Activated T-cell treated with anti-CD3 and anti-CD28 coated beads for 4 hours (primary cell): ENCODE results near the gene FEZ2.

ENCODE experiments used
- DNase-seq: peaks from one replicate; pipeline ENCODE4 v3.0.0-alpha.2; 2020

The FEZ2 gene

DNA sequence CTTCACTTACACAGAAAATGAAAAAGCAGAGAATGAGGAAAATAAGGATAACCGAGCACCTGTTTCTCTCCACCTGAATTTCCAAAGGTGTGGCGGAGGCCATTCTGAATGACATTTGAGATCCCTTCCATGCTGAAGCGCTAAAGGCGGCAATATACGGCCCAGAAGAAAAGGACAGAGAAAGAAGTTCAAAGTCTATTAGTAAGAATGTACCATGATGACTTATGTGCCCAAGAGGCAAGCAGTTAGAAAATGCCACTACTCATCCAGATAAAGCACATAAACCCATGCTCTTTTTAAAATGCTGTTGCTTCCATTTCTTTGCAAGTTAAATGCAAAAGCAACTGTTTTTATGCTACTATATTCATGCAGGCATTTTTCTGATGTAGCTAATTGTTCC, 37.2 kb downstream of the FEZ2 start:
- DNase-seq = no peak

DNA sequence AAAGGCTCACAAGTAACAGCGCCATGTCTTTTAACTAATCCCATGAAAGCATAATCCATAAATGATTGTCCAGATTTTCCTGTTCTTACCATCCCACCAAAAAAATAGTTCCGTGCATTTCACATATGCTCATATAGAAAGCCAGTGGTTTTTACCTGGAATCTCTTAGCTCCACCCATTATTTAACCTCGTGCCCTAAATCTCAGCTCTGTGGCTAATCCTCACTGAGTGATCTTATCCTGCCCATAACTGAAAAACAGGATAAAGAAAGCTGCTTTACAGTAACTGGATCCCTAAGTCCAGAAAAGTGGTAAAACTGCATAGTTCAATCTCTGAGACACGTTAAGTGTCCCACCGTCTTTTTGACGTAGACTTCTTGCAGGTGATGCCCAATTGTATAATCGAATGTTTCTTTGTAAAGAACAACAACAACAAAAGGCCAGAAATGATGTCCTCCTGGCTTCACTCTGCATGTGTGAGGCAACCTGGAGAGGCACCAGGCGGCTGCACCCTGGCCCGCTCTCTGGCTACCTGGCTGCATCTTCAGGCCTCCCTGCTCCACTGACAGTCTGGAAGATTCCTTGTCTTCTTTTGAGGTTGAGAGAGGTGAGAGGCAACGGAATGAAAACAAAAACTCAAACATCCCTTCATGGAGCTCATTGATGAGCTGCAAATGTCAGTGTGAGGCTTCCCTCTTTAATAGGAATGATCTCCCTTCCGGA, 38.6 kb downstream of the FEZ2 start:
- no peak for DNase-seq

DNA sequence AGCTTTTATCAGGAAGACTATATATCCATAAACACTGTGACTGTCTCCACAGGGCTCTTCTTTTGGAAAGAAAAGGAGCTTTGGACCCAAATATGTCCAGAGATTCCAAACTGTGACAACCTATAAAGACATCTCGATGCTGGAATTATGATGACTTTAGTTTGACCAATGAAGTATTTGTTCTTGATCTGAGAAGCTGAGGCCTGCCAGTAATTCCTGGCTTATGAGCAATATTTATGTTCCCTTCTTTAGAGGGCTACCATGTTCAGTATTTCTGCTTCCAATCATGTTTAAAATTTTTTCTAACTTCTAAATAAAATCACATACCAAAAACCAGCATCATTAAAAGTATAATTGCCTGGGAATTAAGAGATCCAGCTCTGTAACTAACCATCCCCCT, 41.1 kb downstream of the FEZ2 start:
- no peak for DNase-seq

- no peak for DNase-seq
These were observed 42.2 kb downstream of the FEZ2 start for GRCh38 chr2:36555789-36556188.

GRCh38 chr2:36554531-36554930, 43.4 kb downstream of the FEZ2 start:
- DNase-seq = no peak

- DNase-seq = no peak
These were observed 44.3 kb downstream of the FEZ2 start for GRCh38 chr2:36553683-36554082.

GRCh38 chr2:36550006-36550405, 48.0 kb downstream of the FEZ2 start:
- DNase-seq = no peak

DNA sequence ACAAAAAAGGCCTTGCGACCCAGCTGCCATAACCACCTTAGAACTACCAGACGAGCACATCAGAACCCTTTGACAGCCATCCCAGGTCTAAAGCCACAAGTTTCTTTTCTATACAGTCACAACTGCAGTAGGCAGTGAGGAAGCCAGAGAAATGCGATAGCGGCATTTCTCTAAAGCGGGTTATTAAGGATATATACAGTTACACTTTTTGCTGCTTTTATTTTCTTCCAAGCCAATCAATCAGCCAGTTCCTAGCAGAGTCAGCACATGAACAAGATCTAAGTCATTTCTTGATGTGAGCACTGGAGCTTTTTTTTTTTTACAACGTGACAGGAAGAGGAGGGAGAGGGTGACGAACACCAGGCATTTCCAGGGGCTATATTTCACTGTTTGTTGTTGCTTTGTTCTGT, 48.8 kb downstream of the FEZ2 start:
- DNase-seq = no peak

DNA sequence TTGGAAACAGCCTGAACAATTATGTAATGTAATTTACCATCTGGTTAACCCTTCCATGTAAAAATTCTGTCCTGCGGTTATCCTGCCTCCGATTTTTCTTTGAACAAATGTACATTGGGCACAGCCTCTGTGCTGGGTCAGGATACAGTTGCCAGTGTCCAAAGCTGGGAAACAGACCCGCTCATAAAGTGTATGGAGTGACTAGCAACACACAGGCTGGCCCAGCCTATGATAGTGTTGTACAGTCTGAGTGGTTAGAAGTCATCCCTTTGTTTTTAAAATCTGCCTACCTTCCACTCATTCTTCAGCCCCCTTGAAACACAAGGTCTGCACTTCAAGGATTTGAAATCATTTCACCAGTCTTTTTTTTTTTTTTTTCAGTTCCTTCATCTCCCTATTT, 50.1 kb downstream of the FEZ2 start:
- no peak for DNase-seq

GRCh38 chr2:36545871-36546416, 52.0 kb downstream of the FEZ2 start:
- no peak for DNase-seq

GRCh38 chr2:36544638-36545338, 53.2 kb downstream of the FEZ2 start:
- DNase-seq = no peak

- DNase-seq = no peak
These were observed 55.9 kb downstream of the FEZ2 start for GRCh38 chr2:36541891-36542595.

DNA sequence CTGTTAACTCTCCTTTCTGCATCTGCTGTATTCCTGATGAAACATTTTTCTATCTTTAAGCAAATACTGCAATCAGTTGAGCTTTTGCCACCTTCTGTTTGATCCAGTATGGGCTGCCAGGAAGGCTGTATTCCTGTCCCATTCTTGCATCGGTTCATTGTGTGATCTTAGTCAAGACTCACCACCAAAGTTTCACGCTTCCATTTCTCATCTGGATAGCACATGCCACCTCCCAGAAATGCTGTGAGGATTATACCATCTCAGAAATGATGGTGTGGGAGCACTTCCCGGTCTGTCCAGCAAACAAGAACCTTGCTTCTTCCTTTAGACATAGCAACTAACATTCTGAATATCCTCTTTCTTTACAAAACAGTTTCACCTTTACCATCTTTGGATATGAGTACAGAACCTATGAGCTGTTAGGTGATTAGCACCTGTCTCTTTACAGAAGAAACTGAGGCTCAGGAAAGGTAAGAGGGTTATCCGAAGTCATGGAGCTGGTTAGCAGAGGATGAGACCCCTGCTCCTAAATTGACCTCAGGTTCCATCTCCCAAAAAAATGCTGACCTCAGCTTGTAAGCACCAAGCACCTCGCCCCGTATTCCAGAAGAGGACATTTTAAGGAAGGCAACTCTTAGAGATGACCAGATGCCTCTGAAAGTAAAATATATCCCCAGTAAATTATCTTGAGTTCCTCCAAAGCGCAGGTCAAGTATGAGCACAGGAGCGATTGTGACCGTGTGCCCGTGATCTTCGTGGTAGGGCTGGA, 56.8 kb downstream of the FEZ2 start:
- no peak for DNase-seq

GRCh38 chr2:36539631-36540030, 58.3 kb downstream of the FEZ2 start:
- no peak for DNase-seq

- no peak for DNase-seq
These were observed 59.6 kb downstream of the FEZ2 start for GRCh38 chr2:36538335-36538734.

GRCh38 chr2:36536776-36537175, 61.2 kb downstream of the FEZ2 start:
- no peak for DNase-seq

- no peak for DNase-seq
These were observed 62.9 kb downstream of the FEZ2 start for GRCh38 chr2:36535099-36535498.

GRCh38 chr2:36534275-36534799, 63.6 kb downstream of the FEZ2 start:
- DNase-seq = no peak

- DNase-seq = no peak
These were observed 67.0 kb downstream of the FEZ2 start for GRCh38 chr2:36530983-36531354.

- DNase-seq = no peak
These were observed 67.6 kb downstream of the FEZ2 start for GRCh38 chr2:36530178-36530982.

DNA sequence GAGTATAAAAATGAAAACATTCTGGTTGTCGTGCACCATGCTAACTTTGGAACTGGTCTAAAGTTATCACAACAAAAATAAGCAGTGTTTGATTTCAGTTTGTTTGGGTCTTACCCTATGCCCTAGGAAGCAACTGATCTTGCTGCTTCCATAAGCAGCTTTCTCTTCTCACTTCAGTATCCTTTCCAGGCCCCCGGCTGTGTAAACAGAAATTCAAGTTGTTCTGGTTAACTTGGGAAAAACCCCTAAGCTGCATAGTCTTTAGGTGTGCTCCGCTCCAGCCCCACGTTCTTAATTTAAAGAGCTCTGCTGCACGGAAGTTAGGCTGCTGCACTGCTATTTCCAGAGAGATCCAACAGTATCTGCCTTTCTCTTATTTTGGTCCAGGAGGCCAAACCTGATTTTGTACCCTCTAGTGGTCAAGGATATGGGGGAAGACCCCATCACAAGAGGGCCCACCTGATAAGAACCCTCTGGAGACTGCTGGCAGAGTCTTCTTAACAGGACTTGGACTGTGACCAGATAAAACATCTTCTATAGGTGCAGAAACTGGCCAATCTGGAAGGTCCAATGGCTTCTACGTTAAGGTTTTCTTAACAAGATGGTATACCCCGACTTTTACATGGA, 69.1 kb downstream of the FEZ2 start:
- no peak for DNase-seq
